Adrenal gland (tissue), 12 donors: ENCODE measurements around the gene TBC1D20. TPM values are rescaled to one million over a fixed set of nuclear protein-coding genes. Genes with fewer than 3 reads are reported as not detected.
A peak's percentile ranks its signal among the peaks of the same experiment; 100 is the strongest.

Experiments used
- DNase-seq, 7 donors: peaks; one replicate each; pipeline ENCODE4 v3.0.0-alpha.2; 2019 to 2020
- H3K27ac ChIP-seq, 5 donors: fragments of 200-600 bp; sonication (generic) in 4 of 5; 1 replicate in 3 of 5; 2 replicates in 2 of 5; pipeline versions ENCODE4 v1.5.1 to v1.8.0; 2016 to 2020; ENCODE audit warnings: mild to moderate bottlenecking in 1 of 5
- H3K27me3 ChIP-seq: fragments of 200-600 bp; 2 replicates; pipeline ENCODE4 v1.8.0; 2021
- H3K36me3 ChIP-seq, 2 donors: fragments of 200-600 bp; replicated peaks in 1 of 2; 1 replicate in 1 of 2; 2 replicates in 1 of 2; pipeline versions ENCODE4 v1.5.1 to v1.8.0; 2018 to 2022
- H3K4me1 ChIP-seq, 2 donors: fragments of 200-600 bp; replicated peaks in 1 of 2; 1 replicate in 1 of 2; 2 replicates in 1 of 2; pipeline versions ENCODE4 v1.5.1 to v1.8.0; 2018 to 2021
- H3K4me3 ChIP-seq, 4 donors: fragments of 200-600 bp; sonication (generic) in 3 of 4; one replicate each; pipeline ENCODE4 v1.5.1; 2016 to 2018
- H3K9me3 ChIP-seq, 3 donors: fragments of 200-600 bp; sonication (generic) in 1 of 3; replicated peaks in 1 of 3; 1 replicate in 2 of 3; 2 replicates in 1 of 3; pipeline versions ENCODE4 v1.5.1 to v1.8.0; 2016 to 2021
- POLR2A ChIP-seq, 2 donors: fragments of 450-650 bp; IDR thresholded peaks; one replicate each; pipeline ENCODE4 v1.6.1; 2017; ENCODE audit warnings: antibody characterized with exemption in 2 of 2, mild to moderate bottlenecking in 2 of 2, moderate library complexity in 1 of 2
- WGBS, 4 donors: extraction: QIAGEN DNeasy Blood & Tissue Kit in 2 of 4; methylation state at CpG; one replicate each; pipeline versions ENCODE4 v1.1.5 to v1.1.7; 2013 to 2017; 5-methylcytosine and 5-hydroxymethylcytosine counted together
- intact Hi-C, 2 donors: fragments of 100-400 bp; cut with DNase I; formaldehyde crosslinking; loops; one replicate each; pipeline versions ENCODE4 v1.14.1 to v1.15.0; 2022 to 2023
- polyA plus RNA-seq, 3 donors: library from polyadenylated mRNA; stranded (reverse); fragments of 200-250 nt in 2 of 3; fragments of 350-450 nt in 1 of 3; fragmentation: Illumina TruSeq in 1 of 3; extraction: RNeasy Lipid Tissue Mini Kit (QIAGEN cat#74804) in 1 of 3; gene quantifications; one replicate each; pipeline ENCODE4 v1.2.3, GENCODE V29; 2013 to 2014
- total RNA-seq, 9 donors: library from RNA; depleted of rRNA in 4 of 9; stranded (reverse); fragments of >200 nt in 4 of 9; fragments of 120-200 nt in 1 of 9; fragmentation: NEBNext Ultra II Directional in 1 of 9; extraction: Animal tissue kit (Norgen Biotek cat#: 25700) in 1 of 9; gene quantifications; one replicate each; pipeline versions ENCODE4 v1.1.0 to v1.2.4, GENCODE V29; 2013 to 2023
- TF ChIP-seq, protein P1 (sequence below), 6 experiments: fragments of 450-650 bp in 4 of 6; fragments of 200-600 bp in 2 of 6; sonication (generic) in 1 of 6; IDR thresholded peaks; 1 replicate in 5 of 6; 2 replicates in 1 of 6; pipeline versions ENCODE4 v1.5.1 to v1.8.0; 2016 to 2021; ENCODE audit warnings: antibody characterized with exemption in 6 of 6, mild to moderate bottlenecking in 2 of 6, moderate library complexity in 1 of 6
- donor health status: healthy with polysubstance abuse.
- donor health status: Bipolar disorder and iron deficiency.
- donor health status: DM: yes; HTN: yes; CAD: no.
- donor health status: DM: no; HTN: no; CAD: no.
- donor health status: DM: no; HTN: no; CAD: no.
- donor health status: DM: yes; HTN: yes; CAD: no.

TBC1D20 gene
- total and polyA plus RNA-seq, 12 donors, result 23.8 to 53.6 (median 44.3) TPM

DNA sequence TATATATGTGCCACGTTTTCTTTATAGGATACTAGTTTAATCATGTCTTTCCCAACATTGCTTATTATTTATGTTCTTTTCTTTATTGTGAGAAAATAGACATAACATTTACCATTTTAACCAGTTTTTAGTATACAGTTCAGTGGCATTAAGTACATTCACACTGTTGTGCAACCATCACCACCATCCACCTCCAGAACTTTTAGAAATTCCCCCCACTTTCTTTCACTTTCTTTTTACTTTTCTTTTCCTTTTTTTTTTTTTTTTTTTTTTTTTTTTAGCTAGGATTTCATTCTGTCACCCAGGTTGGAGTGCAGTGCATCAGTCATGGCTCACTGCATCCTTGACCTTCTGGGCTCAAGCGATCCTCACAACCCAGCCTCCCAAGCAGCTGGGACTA, 35.8 kb downstream of the TBC1D20 start:
- Histone ChIP-seq H3K27me3 (no peaks in the 10 kb centered on the region), H3K36me3 (peaks cover 0 to 71% of the 10 kb centered on the region in 2 donors), H3K27ac (no peak overlapping the region), H3K9me3 (no peaks in the 10 kb centered on the region), H3K4me3 (no peak overlapping the region), H3K4me1 (peaks cover 0 to 16% of the 10 kb centered on the region in 2 donors)
- WGBS, 4 donors, result 72 to 86% (median 77%) methylated on average over 2 of the region's 2 CpGs
- intact Hi-C loops, result no loop called here
- no peak for DNase-seq
- TF ChIP-seq POLR2A (IDR thresholded peaks at IDR 0.05), result no peak
- TF ChIP-seq, protein P1, sequence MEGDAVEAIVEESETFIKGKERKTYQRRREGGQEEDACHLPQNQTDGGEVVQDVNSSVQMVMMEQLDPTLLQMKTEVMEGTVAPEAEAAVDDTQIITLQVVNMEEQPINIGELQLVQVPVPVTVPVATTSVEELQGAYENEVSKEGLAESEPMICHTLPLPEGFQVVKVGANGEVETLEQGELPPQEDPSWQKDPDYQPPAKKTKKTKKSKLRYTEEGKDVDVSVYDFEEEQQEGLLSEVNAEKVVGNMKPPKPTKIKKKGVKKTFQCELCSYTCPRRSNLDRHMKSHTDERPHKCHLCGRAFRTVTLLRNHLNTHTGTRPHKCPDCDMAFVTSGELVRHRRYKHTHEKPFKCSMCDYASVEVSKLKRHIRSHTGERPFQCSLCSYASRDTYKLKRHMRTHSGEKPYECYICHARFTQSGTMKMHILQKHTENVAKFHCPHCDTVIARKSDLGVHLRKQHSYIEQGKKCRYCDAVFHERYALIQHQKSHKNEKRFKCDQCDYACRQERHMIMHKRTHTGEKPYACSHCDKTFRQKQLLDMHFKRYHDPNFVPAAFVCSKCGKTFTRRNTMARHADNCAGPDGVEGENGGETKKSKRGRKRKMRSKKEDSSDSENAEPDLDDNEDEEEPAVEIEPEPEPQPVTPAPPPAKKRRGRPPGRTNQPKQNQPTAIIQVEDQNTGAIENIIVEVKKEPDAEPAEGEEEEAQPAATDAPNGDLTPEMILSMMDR (IDR thresholded peaks at IDR 0.05), result no peak

DNA sequence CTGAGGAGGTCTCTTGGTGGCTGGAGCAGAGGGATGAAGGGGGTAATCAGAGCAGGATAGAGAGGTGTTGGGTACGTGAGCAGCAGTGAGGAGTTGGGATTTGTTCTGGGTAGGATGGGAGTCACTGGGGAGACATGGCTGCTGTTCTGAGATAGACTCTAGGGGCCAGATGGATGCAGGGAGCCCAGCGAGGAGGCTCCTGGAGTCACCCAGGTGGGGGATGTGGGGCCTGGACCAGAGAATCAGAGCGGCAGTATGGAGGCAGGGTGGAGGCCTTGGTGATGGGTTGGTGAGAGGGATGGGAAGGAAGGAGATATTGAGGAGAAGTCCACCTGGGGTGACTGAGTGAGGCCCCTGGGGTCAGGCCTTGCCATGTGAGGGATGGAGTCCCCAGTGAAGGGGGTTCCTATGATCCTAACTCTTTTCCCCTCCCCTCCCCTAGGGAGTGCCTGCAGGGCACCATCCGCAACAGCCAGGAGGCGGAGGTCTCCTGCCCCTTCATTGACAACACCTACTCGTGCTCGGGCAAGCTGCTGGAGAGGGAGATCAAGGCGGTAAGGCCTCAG, 40.6 kb downstream of the TBC1D20 start:
- WGBS, 4 donors, result 95 to 99% (median 96%) methylated on average over 8 of the region's 8 CpGs
- intact Hi-C loops, result no loop called here
- peaks cover 0 to 53% of the 10 kb centered on the region in 2 donors for H3K36me3 ChIP-seq
- H3K27me3 ChIP-seq, result no peaks in the 10 kb centered on the region
- H3K9me3 ChIP-seq, result no peaks in the 10 kb centered on the region
- no peak overlapping the region for H3K27ac ChIP-seq
- TF ChIP-seq POLR2A (IDR thresholded peaks at IDR 0.05), result no peak
- TF ChIP-seq, protein P1 (IDR thresholded peaks at IDR 0.05), result no peak
- peaks cover 8 to 12% of the 10 kb centered on the region in 2 donors for H3K4me1 ChIP-seq
- H3K4me3 ChIP-seq, result no peak overlapping the region
- DNase-seq, result no peak

DNA sequence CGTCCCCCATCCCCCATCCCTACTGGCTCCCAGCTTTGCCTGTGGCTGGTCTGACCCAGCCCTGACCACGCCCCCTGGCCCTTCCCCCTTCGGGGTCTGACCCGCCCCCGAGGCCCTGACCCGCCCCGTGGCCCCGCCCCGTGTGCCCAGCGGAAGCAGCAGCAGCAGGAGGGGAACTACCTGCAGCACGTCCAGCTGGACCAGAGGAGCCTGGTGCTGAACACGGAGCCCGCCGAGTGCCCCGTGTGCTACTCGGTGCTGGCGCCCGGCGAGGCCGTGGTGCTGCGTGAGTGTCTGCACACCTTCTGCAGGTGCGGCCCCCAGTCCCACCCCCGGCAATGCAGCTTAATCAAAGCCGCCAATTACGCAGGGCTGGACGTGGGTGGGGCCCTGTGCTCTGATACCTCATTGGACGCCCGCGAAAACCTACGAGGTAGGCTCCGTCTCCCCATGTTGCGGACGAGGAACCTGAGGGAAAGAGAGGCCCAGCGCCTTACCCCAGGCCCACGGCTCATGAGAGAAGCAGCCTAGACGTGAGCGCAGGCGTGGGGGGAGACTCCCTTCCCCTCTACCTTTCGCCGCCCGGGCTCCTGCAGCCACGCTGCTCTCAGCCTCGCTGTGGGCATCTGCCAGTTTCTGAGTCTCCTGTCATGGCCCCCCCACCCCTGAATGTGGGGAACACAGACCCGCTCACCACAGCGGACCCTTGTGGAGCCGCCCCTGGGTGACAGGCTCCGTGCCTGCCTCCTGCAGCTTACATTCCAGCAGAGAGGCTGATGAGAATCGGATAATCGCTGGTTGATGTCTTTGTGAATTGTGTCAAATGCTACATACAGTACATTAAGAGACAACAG, 41.4 kb downstream of the TBC1D20 start:
- intact Hi-C loops, result no loop called here
- peaks cover 11 to 17% of the 10 kb centered on the region in 2 donors for H3K4me1 ChIP-seq
- TF ChIP-seq, protein P1 (IDR thresholded peaks at IDR 0.05), result no peak
- TF ChIP-seq POLR2A (IDR thresholded peaks at IDR 0.05), result no peak
- peak in 3 of 7 donors; percentile 29 to 59 (median 40) for DNase-seq
- 87 to 94% (median 90%) methylated on average over 18 to 49 of the region's 49 CpGs for WGBS, 4 donors
- no peak overlapping the region for H3K27ac ChIP-seq
- H3K36me3 ChIP-seq, result peaks cover 0 to 52% of the 10 kb centered on the region in 2 donors
- H3K4me3 ChIP-seq, result no peak overlapping the region
- H3K9me3 ChIP-seq, result no peaks in the 10 kb centered on the region
- no peaks in the 10 kb centered on the region for H3K27me3 ChIP-seq

DNA sequence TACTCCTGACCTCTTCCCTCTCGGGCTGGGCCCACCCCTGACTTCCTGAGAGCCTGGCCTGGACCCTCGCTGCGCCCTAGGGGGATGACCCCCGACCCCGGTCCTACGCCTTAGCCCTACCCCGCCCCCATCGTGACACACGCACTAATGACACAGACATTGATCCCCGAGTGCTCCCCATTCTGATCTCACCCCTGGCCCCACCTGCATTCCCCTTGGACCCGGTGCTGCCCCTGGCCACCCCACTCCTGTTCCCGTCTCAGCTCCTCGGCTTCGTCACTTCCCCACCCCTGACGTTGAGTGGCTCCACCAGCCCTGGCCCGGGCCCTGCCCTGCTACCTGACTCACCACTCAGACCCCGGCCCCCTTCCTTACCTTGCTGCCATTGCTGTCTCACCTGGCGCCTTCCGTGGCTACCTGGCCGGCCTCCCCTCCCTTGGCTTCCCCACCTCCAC, 42.1 kb downstream of the TBC1D20 start:
- Histone ChIP-seq H3K4me3 (no peak overlapping the region), H3K27me3 (no peaks in the 10 kb centered on the region), H3K4me1 (peaks cover 11 to 23% of the 10 kb centered on the region in 2 donors), H3K36me3 (peaks cover 0 to 52% of the 10 kb centered on the region in 2 donors), H3K27ac (no peak overlapping the region), H3K9me3 (no peaks in the 10 kb centered on the region)
- TF ChIP-seq, protein P1 (IDR thresholded peaks at IDR 0.05), result no peak
- no peak for TF ChIP-seq POLR2A (IDR thresholded peaks at IDR 0.05)
- 92 to 96% (median 95%) methylated on average over 19 to 20 of the region's 20 CpGs for WGBS, 4 donors
- no peak for DNase-seq
- intact Hi-C loops, result no loop called here
